ENCODE data around the gene CDHR3.

DNA sequence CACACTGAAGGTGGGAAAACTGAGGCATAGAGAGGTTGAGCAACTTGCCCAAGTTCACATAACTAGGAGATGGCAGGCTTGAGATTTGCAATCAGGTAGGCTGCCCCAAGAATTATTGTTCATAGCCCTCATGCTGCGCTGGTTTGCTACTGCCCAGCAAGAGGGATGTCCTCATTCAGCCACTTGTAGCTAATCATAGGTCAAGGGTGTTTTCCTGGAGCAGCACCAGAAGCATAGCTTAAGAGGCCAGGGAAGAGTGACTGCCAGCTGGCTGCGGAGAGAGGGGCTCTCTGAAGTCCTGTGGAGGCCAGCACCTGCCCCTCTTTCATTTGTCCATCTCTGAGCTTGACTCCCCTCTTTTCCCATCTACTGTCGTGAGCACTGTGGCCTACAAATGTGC is 15.0 kb downstream of the CDHR3 start:
- TF ChIP-seq, protein P1, sequence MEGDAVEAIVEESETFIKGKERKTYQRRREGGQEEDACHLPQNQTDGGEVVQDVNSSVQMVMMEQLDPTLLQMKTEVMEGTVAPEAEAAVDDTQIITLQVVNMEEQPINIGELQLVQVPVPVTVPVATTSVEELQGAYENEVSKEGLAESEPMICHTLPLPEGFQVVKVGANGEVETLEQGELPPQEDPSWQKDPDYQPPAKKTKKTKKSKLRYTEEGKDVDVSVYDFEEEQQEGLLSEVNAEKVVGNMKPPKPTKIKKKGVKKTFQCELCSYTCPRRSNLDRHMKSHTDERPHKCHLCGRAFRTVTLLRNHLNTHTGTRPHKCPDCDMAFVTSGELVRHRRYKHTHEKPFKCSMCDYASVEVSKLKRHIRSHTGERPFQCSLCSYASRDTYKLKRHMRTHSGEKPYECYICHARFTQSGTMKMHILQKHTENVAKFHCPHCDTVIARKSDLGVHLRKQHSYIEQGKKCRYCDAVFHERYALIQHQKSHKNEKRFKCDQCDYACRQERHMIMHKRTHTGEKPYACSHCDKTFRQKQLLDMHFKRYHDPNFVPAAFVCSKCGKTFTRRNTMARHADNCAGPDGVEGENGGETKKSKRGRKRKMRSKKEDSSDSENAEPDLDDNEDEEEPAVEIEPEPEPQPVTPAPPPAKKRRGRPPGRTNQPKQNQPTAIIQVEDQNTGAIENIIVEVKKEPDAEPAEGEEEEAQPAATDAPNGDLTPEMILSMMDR (IDR thresholded peaks at IDR 0.05) = no peak
- no peak for TF ChIP-seq POLR2A (IDR thresholded peaks at IDR 0.05)
